Neural progenitor cell (in vitro differentiated cells): Measurements from ENCODE around the gene SLC17A9.

ENCODE experiments used
- EZH2 ChIP-seq: fragments of 200-600 bp; sonication (generic); IDR thresholded peaks from 2 replicates; pipeline ENCODE4 v1.6.1; 2017; ENCODE audit warnings: antibody characterized with exemption, mild to moderate bottlenecking, moderate library complexity
- TF ChIP-seq, protein P1 (sequence below): fragments of 200-600 bp; sonication (generic); IDR thresholded peaks from 2 replicates; pipeline ENCODE4 v1.5.1; 2017; ENCODE audit warnings: antibody characterized with exemption, mild to moderate bottlenecking

DNA sequence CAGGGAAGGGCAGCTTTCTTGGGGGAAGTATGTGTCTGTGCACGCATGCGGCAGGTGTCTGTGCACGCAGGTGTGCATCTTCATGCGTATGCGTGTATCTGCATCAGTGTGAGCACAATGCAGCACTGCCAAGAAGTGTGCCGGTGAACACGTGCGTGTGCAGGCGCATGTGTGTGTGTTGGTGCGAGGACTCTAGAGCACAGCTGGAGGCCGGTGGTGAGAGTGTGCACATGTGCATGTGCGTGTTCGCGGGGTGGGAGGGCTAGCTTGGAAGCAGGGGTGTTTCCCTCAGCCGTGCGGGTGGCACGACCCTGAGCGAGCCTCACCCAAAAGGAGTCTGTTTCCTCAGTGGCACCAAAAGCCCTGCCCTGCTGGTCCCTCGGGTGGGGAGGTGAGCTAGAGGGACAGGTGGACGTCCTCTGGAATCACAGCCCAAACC is 7.5 kb downstream of the SLC17A9 start:
- TF ChIP-seq, protein P1, sequence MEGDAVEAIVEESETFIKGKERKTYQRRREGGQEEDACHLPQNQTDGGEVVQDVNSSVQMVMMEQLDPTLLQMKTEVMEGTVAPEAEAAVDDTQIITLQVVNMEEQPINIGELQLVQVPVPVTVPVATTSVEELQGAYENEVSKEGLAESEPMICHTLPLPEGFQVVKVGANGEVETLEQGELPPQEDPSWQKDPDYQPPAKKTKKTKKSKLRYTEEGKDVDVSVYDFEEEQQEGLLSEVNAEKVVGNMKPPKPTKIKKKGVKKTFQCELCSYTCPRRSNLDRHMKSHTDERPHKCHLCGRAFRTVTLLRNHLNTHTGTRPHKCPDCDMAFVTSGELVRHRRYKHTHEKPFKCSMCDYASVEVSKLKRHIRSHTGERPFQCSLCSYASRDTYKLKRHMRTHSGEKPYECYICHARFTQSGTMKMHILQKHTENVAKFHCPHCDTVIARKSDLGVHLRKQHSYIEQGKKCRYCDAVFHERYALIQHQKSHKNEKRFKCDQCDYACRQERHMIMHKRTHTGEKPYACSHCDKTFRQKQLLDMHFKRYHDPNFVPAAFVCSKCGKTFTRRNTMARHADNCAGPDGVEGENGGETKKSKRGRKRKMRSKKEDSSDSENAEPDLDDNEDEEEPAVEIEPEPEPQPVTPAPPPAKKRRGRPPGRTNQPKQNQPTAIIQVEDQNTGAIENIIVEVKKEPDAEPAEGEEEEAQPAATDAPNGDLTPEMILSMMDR: no peak
- no peak for TF ChIP-seq EZH2
